ENCODE data around the gene SDK2. TPM values are rescaled to one million over a fixed set of nuclear protein-coding genes. Genes with fewer than 3 reads are reported as not detected.

The SDK2 gene
- total RNA-seq, 3 donors from 2014 or later (not counting 1 experiment from before 2014, with no cell fraction given) = 0.41 to 0.90 (median 0.49) TPM

DNA sequence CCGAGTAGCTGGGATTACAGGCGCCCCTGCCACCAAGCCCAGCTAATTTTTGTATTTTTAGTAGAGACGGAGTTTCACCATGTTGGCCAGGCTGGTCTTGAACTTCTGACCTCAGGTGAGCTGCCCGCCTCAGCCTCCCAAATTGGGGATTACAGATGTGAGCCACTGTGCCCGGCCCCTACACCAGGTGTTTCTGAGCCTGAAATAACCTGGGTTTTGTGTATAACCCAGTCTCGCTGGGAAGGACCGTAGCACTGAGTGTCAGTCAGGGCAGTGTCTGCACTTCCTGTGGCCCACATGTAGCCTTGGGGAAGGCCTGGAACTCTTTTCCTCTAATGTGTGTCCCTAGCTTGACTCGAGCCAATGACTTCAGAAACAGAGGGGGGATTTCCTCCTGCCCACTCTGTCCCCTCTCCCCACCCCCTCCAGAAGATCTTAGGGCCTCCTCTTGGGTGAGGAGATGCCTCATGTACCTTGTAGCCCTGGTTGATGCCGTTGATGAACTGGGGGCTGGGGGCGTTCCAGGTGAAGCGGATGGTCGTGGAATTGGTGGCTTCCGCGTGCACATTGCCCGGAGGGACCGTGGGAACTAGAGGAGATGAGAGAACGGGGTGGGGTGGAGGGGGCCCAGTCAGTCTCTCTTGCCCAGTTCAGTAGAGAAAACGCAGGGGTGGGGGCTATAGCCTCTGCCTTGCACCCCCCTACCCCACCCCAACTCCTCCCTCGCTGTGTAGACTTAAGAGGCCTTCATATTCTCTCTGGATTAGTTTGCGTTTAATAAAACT, 229.9 kb downstream of the SDK2 start:
- Mint-ChIP-seq H3K4me1 (no peaks in the 10 kb centered on the region), H3K36me3 (no peaks in the 10 kb centered on the region), H3K9me3 (no peaks in the 10 kb centered on the region), H3K4me3 (no peak overlapping the region), H3K27ac (no peak overlapping the region), H3K27me3 (ENCODE audit: low read depth in 2 of 2) (no peaks in the 10 kb centered on the region)
- intact Hi-C loops (cut with micrococcal nuclease) = no loop called here
- Histone ChIP-seq H3K27ac (ENCODE audit: low read length) (no peak overlapping the region), H3K27me3 (ENCODE audit: control insufficient read depth, insufficient read depth, low read length) (no peaks in the 10 kb centered on the region), H3K4me3 (ENCODE audit: low read length) (no peak overlapping the region), H3K9me3 (ENCODE audit: control insufficient read depth, insufficient read depth, low read length) (no peaks in the 10 kb centered on the region), H3K4me1 (ENCODE audit: control insufficient read depth, insufficient read depth, low read length) (no peaks in the 10 kb centered on the region), H3K36me3 (ENCODE audit: control insufficient read depth, insufficient read depth, low read length) (no peaks in the 10 kb centered on the region)
- DNase-seq = no peak
- no peak for ATAC-seq
- TF ChIP-seq, protein P1, sequence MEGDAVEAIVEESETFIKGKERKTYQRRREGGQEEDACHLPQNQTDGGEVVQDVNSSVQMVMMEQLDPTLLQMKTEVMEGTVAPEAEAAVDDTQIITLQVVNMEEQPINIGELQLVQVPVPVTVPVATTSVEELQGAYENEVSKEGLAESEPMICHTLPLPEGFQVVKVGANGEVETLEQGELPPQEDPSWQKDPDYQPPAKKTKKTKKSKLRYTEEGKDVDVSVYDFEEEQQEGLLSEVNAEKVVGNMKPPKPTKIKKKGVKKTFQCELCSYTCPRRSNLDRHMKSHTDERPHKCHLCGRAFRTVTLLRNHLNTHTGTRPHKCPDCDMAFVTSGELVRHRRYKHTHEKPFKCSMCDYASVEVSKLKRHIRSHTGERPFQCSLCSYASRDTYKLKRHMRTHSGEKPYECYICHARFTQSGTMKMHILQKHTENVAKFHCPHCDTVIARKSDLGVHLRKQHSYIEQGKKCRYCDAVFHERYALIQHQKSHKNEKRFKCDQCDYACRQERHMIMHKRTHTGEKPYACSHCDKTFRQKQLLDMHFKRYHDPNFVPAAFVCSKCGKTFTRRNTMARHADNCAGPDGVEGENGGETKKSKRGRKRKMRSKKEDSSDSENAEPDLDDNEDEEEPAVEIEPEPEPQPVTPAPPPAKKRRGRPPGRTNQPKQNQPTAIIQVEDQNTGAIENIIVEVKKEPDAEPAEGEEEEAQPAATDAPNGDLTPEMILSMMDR (IDR thresholded peaks at IDR 0.05) = no peak
- WGBS (ENCODE audit: insufficient coverage) = 84% methylated on average over 19 of the region's 20 CpGs

DNA sequence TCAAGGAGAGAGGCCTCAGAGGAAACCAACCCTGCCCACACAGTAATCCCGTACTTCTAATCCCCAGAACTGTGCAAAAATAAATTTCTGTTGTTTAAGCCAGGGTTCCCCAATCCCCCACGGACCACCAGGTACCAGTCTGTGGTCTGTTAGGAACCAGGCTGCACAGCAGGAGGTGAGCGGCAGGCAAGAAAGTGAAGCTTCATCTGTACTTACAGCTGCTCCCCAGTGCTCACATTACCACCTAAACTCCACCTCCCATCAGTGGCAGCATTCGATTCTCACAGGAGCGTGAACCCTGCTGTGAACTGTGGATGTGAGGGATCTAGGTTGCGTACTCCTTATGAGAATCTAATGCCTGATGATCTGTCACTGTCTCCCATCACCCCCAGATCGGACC, 231.3 kb downstream of the SDK2 start:
- Mint-ChIP-seq H3K9me3 (no peaks in the 10 kb centered on the region), H3K36me3 (no peaks in the 10 kb centered on the region), H3K4me1 (no peaks in the 10 kb centered on the region), H3K4me3 (no peak overlapping the region), H3K27ac (no peak overlapping the region), H3K27me3 (ENCODE audit: low read depth in 2 of 2) (no peaks in the 10 kb centered on the region)
- H3K4me3 ChIP-seq (ENCODE audit: low read length) = no peak overlapping the region
- H3K9me3 ChIP-seq (ENCODE audit: control insufficient read depth, insufficient read depth, low read length) = no peaks in the 10 kb centered on the region
- TF ChIP-seq, protein P1 (IDR thresholded peaks at IDR 0.05) = no peak
- H3K27ac ChIP-seq (ENCODE audit: low read length) = no peak overlapping the region
- H3K36me3 ChIP-seq (ENCODE audit: control insufficient read depth, insufficient read depth, low read length) = no peaks in the 10 kb centered on the region
- intact Hi-C loops (cut with micrococcal nuclease) = no loop called here
- no peaks in the 10 kb centered on the region for H3K4me1 ChIP-seq (ENCODE audit: control insufficient read depth, insufficient read depth, low read length)
- no peak for DNase-seq
- no peaks in the 10 kb centered on the region for H3K27me3 ChIP-seq (ENCODE audit: control insufficient read depth, insufficient read depth, low read length)
- 87% methylated on average over 5 of the region's 7 CpGs for WGBS (ENCODE audit: insufficient coverage)
- ATAC-seq = no peak

DNA sequence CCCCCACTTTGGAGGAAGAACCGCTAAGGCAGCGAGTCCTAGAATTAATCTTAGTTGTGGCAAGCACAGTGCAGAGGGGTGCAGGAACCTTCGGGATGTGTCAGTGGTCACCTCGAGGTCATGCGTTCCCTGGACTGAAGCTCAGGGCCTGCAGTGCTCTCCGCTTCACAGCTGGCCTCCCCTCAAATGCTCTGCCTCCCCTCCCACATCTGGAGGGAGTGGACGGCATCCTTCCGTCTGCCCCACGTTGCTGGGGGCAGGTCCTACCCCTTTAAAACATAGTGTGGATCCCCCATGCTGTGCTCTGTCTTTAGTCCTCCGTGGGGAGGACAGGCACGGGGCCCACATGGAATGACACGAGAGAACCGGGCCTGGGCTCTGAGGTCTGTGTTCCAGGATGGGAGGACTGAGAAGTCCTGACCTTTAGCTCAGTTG, 232.9 kb downstream of the SDK2 start:
- H3K27ac Mint-ChIP-seq = no peak overlapping the region
- no peaks in the 10 kb centered on the region for H3K27me3 Mint-ChIP-seq (ENCODE audit: low read depth in 2 of 2)
- no peaks in the 10 kb centered on the region for H3K4me1 Mint-ChIP-seq
- no peaks in the 10 kb centered on the region for H3K36me3 ChIP-seq (ENCODE audit: control insufficient read depth, insufficient read depth, low read length)
- DNase-seq = no peak
- intact Hi-C loops (cut with micrococcal nuclease) = no loop called here
- H3K36me3 Mint-ChIP-seq = no peaks in the 10 kb centered on the region
- no peaks in the 10 kb centered on the region for H3K9me3 ChIP-seq (ENCODE audit: control insufficient read depth, insufficient read depth, low read length)
- H3K27me3 ChIP-seq (ENCODE audit: control insufficient read depth, insufficient read depth, low read length) = no peaks in the 10 kb centered on the region
- no peak overlapping the region for H3K27ac ChIP-seq (ENCODE audit: low read length)
- H3K4me1 ChIP-seq (ENCODE audit: control insufficient read depth, insufficient read depth, low read length) = no peaks in the 10 kb centered on the region
- no peak overlapping the region for H3K4me3 Mint-ChIP-seq
- TF ChIP-seq, protein P1 (IDR thresholded peaks at IDR 0.05) = no peak
- no peaks in the 10 kb centered on the region for H3K9me3 Mint-ChIP-seq
- no peak for ATAC-seq
- no peak overlapping the region for H3K4me3 ChIP-seq (ENCODE audit: low read length)
- WGBS (ENCODE audit: insufficient coverage) = 88% methylated on average over 13 of the region's 13 CpGs
